Measurements from ENCODE around the gene MS4A15.

The MS4A15 gene

DNA sequence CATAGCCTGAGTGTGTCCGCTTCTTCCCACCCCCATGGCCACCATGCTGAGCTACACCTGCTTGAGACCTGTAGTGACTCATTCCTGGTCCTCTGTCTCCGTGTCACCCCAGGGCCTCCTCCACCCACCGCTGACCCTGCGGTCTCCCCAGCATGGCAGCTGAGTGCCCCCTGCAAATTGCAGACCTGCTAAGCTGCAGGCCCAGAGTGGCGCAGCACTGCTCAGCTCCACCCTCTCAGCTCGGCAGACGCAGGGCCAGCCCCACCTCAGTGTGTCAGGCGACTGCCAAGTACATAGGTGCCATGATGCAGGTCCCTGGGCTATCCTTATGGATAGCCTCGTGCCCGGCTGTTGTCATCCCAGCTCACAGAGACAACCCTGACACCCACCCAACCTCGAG, 13.1 kb downstream of the MS4A15 start:
- Histone ChIP-seq H3K9me3 (ENCODE audit: low read length) (no peaks in the 10 kb centered on the region), H3K9ac (ENCODE audit: low read length) (no peak overlapping the region), H3K79me2 (ENCODE audit: insufficient read depth, low read length) (no peaks in the 10 kb centered on the region), H3K36me3 (ENCODE audit: insufficient read depth, low read length) (no peaks in the 10 kb centered on the region), H3K4me3 (ENCODE audit: low read depth, low read length, poor library complexity, severe bottlenecking) (no peak overlapping the region), H3K27me3 (ENCODE audit: insufficient read depth, low read length) (peaks cover 9% of the 10 kb centered on the region; the same call in 1 of the 2 replicates), H3F3A (ENCODE audit: insufficient read depth, low read length) (no peaks in the 10 kb centered on the region), H3K4me2 (ENCODE audit: low read length) (no peak overlapping the region), H3K27ac (ENCODE audit: low read depth, low read length, poor library complexity, severe bottlenecking) (no peak overlapping the region), H4K20me1 (ENCODE audit: insufficient read depth, low read length) (no peaks in the 10 kb centered on the region), H3K9me2 (ENCODE audit: low read depth, low read length) (no peaks in the 10 kb centered on the region), H2AFZ (ENCODE audit: low read length) (no peak overlapping the region), H3K4me1 (ENCODE audit: insufficient read depth, low read length, severe bottlenecking) (no peaks in the 10 kb centered on the region)
- TF ChIP-seq EZH2 (IDR thresholded peaks at IDR 0.05; ENCODE audit: borderline replicate concordance, low read length): no peak
- TF ChIP-seq, protein P1, sequence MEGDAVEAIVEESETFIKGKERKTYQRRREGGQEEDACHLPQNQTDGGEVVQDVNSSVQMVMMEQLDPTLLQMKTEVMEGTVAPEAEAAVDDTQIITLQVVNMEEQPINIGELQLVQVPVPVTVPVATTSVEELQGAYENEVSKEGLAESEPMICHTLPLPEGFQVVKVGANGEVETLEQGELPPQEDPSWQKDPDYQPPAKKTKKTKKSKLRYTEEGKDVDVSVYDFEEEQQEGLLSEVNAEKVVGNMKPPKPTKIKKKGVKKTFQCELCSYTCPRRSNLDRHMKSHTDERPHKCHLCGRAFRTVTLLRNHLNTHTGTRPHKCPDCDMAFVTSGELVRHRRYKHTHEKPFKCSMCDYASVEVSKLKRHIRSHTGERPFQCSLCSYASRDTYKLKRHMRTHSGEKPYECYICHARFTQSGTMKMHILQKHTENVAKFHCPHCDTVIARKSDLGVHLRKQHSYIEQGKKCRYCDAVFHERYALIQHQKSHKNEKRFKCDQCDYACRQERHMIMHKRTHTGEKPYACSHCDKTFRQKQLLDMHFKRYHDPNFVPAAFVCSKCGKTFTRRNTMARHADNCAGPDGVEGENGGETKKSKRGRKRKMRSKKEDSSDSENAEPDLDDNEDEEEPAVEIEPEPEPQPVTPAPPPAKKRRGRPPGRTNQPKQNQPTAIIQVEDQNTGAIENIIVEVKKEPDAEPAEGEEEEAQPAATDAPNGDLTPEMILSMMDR (IDR thresholded peaks at IDR 0.05; ENCODE audit: low read length): no peak

DNA sequence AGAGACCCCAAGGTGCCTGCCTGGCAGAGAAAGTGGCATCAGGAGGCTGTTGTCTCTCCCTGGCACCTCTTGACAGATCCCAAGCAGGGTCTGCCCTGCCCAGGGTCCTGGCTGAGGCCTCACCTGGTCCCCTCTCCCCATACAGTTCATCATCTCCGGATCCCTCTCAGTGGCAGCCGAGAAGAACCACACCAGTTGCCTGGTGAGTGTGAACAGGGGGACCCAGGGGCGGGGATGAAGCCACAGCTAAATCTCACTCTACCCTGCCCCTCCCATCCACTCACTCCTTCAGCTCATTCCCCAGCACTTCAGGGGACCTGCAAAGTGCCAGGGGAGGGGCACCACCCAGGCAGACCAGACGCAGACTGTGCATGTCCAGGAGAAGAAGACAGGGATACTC, 14.5 kb downstream of the MS4A15 start:
- Histone ChIP-seq H3K79me2 (ENCODE audit: insufficient read depth, low read length) (no peaks in the 10 kb centered on the region), H3K36me3 (ENCODE audit: insufficient read depth, low read length) (no peaks in the 10 kb centered on the region), H4K20me1 (ENCODE audit: insufficient read depth, low read length) (no peaks in the 10 kb centered on the region), H3K9ac (ENCODE audit: low read length) (no peak overlapping the region), H3K27ac (ENCODE audit: low read depth, low read length, poor library complexity, severe bottlenecking) (no peak overlapping the region), H3K9me2 (ENCODE audit: low read depth, low read length) (no peaks in the 10 kb centered on the region), H3K27me3 (ENCODE audit: insufficient read depth, low read length) (peaks cover 5% of the 10 kb centered on the region; the same call in 1 of the 2 replicates), H3K4me3 (ENCODE audit: low read depth, low read length, poor library complexity, severe bottlenecking) (no peak overlapping the region), H3K4me2 (ENCODE audit: low read length) (no peak overlapping the region), H3K4me1 (ENCODE audit: insufficient read depth, low read length, severe bottlenecking) (no peaks in the 10 kb centered on the region), H3F3A (ENCODE audit: insufficient read depth, low read length) (no peaks in the 10 kb centered on the region), H3K9me3 (ENCODE audit: low read length) (no peaks in the 10 kb centered on the region), H2AFZ (ENCODE audit: low read length) (no peak overlapping the region)
- no peak for TF ChIP-seq EZH2 (IDR thresholded peaks at IDR 0.05; ENCODE audit: borderline replicate concordance, low read length)
- TF ChIP-seq, protein P1 (IDR thresholded peaks at IDR 0.05; ENCODE audit: low read length): no peak

DNA sequence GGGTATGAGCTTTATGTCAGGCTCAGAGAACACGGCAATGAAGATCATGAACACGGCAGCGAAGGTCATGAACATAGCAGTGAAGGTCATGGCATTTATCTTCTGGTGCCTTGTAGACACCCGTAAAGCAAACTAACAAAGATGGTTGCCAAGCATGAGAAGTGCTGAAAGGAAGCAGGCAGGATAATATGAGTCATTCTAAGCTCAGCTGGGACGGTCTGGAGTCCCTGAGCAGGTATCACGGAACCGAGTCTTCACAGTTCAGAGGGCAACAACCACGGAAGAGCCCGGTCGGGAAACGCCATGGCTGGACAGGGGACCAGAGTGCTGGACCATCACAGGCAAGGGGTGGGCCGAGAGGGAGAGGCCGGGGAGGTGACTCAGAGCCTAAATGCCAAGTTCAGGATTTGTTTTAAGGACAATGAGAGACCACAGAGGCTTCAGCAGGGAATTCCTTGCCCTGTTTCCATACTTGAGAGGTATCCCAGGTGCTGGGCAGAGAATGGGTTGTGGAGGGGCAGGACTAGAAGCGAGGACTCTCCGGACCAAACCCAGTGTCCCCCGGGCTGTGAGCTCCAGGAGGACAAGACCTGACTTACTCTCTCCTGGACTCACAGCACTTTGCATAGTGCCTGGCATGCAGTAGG, 15.3 kb downstream of the MS4A15 start:
- Histone ChIP-seq H3K4me2 (ENCODE audit: low read length) (no peak overlapping the region), H3K36me3 (ENCODE audit: insufficient read depth, low read length) (no peaks in the 10 kb centered on the region), H3K27ac (ENCODE audit: low read depth, low read length, poor library complexity, severe bottlenecking) (no peak overlapping the region), H3K27me3 (ENCODE audit: insufficient read depth, low read length) (peaks cover 11% of the 10 kb centered on the region), H3K4me1 (ENCODE audit: insufficient read depth, low read length, severe bottlenecking) (no peaks in the 10 kb centered on the region), H3K4me3 (ENCODE audit: low read depth, low read length, poor library complexity, severe bottlenecking) (no peak overlapping the region), H4K20me1 (ENCODE audit: insufficient read depth, low read length) (no peaks in the 10 kb centered on the region), H3K9me3 (ENCODE audit: low read length) (no peaks in the 10 kb centered on the region), H2AFZ (ENCODE audit: low read length) (no peak overlapping the region), H3K9ac (ENCODE audit: low read length) (no peak overlapping the region), H3K9me2 (ENCODE audit: low read depth, low read length) (no peaks in the 10 kb centered on the region), H3F3A (ENCODE audit: insufficient read depth, low read length) (no peaks in the 10 kb centered on the region), H3K79me2 (ENCODE audit: insufficient read depth, low read length) (no peaks in the 10 kb centered on the region)
- no peak for TF ChIP-seq EZH2 (IDR thresholded peaks at IDR 0.05; ENCODE audit: borderline replicate concordance, low read length)
- TF ChIP-seq, protein P1 (IDR thresholded peaks at IDR 0.05; ENCODE audit: low read length): no peak

Measured in OCI-LY1 (cell line).